ENCODE results near the gene EDEM3. TPM values are rescaled to one million over a fixed set of nuclear protein-coding genes. Genes with fewer than 3 reads are reported as not detected.

Gene EDEM3
- total and polyA plus RNA-seq, 2 of the 8 experiments (the other 6 are each of a cell fraction or from before 2014, with no cell fraction given) = 1.6 to 14.0 TPM

DNA sequence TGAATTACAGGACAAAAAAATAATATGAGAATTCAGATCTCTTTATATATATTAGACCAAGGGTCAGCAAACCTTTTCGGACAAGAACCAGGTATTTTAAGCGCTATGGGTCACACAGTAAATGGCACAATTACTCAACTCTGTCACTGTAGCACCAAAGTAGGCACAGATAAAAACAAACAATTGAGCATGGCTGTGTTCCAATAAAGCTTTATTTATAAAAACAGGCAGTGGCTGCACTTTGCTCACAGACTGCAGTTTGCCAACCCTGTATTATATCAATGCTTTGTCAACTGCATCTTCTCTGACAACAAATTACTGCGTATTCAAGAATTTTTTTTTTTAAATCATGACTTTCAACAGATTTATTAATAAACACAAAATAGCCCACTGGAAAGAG is 29.8 kb downstream of the EDEM3 start:
- no peak overlapping the region for H3K23ac ChIP-seq (ENCODE audit: insufficient read length)
- H3K9ac ChIP-seq (replicated peaks in 1 of 4; ENCODE audit: extremely low read depth in 1 of 4, low read depth in 3 of 4, low read length in 3 of 4) = no peak overlapping the region
- H3K4me2 ChIP-seq (ENCODE audit: insufficient read depth in 1 of 2, low read depth in 2 of 2, low read length in 2 of 2) = no peak overlapping the region
- H3K9me3 ChIP-seq (ENCODE audit: insufficient read depth in 2 of 2, low read depth in 1 of 2, low read length in 1 of 2) = no peaks in the 10 kb centered on the region
- no peak overlapping the region for H2AFZ ChIP-seq (ENCODE audit: low read length)
- no peak overlapping the region for H3K4me3 ChIP-seq (ENCODE audit: extremely low read depth in 1 of 4, insufficient read depth in 2 of 4, low read depth in 3 of 4, low read length in 4 of 4)
- H3K36me3 ChIP-seq (ENCODE audit: control insufficient read depth in 2 of 4, insufficient read depth in 4 of 4, low read length in 3 of 4) = peaks cover 0 to 3% (median 0%) of the 10 kb centered on the region in 4 experiments; a peak in 1 of 8 replicates
- CTCF ChIA-PET (ENCODE audit: partially characterized antibody) = no interaction called here
- no peaks in the 10 kb centered on the region for H3K23me2 ChIP-seq (ENCODE audit: low read depth, low read length)
- H2BK15ac ChIP-seq (ENCODE audit: low read length) = no peak overlapping the region
- TF ChIP-seq BACH1 (IDR thresholded peaks at IDR 0.05; ENCODE audit: low read length) (no peak), CBX5 (IDR thresholded peaks at IDR 0.05; ENCODE audit: low read depth, low read length) (no peak), RBBP5 (IDR thresholded peaks at IDR 0.05; ENCODE audit: borderline replicate concordance, low read depth, low read length) (no peak), CTBP2 (IDR thresholded peaks at IDR 0.05; ENCODE audit: borderline replicate concordance, insufficient read depth, insufficient read length, low read length) (no peak)
- TF ChIP-seq, protein P1, sequence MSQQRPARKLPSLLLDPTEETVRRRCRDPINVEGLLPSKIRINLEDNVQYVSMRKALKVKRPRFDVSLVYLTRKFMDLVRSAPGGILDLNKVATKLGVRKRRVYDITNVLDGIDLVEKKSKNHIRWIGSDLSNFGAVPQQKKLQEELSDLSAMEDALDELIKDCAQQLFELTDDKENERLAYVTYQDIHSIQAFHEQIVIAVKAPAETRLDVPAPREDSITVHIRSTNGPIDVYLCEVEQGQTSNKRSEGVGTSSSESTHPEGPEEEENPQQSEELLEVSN (IDR thresholded peaks at IDR 0.05) = no peak
- TF ChIP-seq, protein P2, sequence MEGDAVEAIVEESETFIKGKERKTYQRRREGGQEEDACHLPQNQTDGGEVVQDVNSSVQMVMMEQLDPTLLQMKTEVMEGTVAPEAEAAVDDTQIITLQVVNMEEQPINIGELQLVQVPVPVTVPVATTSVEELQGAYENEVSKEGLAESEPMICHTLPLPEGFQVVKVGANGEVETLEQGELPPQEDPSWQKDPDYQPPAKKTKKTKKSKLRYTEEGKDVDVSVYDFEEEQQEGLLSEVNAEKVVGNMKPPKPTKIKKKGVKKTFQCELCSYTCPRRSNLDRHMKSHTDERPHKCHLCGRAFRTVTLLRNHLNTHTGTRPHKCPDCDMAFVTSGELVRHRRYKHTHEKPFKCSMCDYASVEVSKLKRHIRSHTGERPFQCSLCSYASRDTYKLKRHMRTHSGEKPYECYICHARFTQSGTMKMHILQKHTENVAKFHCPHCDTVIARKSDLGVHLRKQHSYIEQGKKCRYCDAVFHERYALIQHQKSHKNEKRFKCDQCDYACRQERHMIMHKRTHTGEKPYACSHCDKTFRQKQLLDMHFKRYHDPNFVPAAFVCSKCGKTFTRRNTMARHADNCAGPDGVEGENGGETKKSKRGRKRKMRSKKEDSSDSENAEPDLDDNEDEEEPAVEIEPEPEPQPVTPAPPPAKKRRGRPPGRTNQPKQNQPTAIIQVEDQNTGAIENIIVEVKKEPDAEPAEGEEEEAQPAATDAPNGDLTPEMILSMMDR (IDR thresholded peaks at IDR 0.05; ENCODE audit: control extremely low read depth in 1 of 3, insufficient read depth in 1 of 3, low read depth in 1 of 3, low read length in 3 of 3) = no peak
- TF ChIP-seq, protein P3, sequence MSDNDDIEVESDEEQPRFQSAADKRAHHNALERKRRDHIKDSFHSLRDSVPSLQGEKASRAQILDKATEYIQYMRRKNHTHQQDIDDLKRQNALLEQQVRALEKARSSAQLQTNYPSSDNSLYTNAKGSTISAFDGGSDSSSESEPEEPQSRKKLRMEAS (IDR thresholded peaks at IDR 0.05) = no peak
- H2BK20ac ChIP-seq (ENCODE audit: low read length) = no peak overlapping the region
- H3K4ac ChIP-seq (replicated peaks; ENCODE audit: insufficient read length, low read depth, low read length) = no peak overlapping the region
- H3K14ac ChIP-seq (ENCODE audit: insufficient read length) = no peak overlapping the region
- no peak overlapping the region for H4K8ac ChIP-seq (ENCODE audit: extremely low read depth, insufficient read depth, low read length)
- no peak overlapping the region for H3K56ac ChIP-seq (replicated peaks; ENCODE audit: insufficient read length, low read depth, low read length)
- WGBS, 2 experiments (ENCODE audit: extremely low coverage in 1 of 2, insufficient coverage in 1 of 2, insufficient read length in 1 of 2, insufficient replicate concordance in 2 of 2, low coverage in 1 of 2, low lambda C conversion rate in 2 of 2, missing lambda C conversion rate in 1 of 2) = 91% methylated on average over 3 of the region's 3 CpGs; no CpG with 5 or more reads in 1 of the 2 experiments
- H3K18ac ChIP-seq (ENCODE audit: extremely low read depth, low read length) = no peak overlapping the region
- no peaks in the 10 kb centered on the region for H3K79me1 ChIP-seq (ENCODE audit: low read depth, low read length)
- H3K27me3 ChIP-seq (replicated peaks in 1 of 4; ENCODE audit: control insufficient read depth in 3 of 4, extremely low read depth in 1 of 4, insufficient read depth in 3 of 4, low read length in 3 of 4) = no peaks in the 10 kb centered on the region
- no peak for DNase-seq (ENCODE audit: low read depth in 1 of 2, low spot score in 2 of 2)
- no peak overlapping the region for H2BK120ac ChIP-seq (replicated peaks; ENCODE audit: low read depth, low read length)
- POLR2A ChIA-PET (ENCODE audit: partially characterized antibody) = interaction anchor here (0.7 kb wide), 1 partner anchor 320 kb away, joined by 4 read pairs; the partner anchor contains the start of gene RNF2
- H3K27ac ChIP-seq (ENCODE audit: low read depth, low read length) = no peak overlapping the region
- no peak overlapping the region for H2AK5ac ChIP-seq (ENCODE audit: low read depth, low read length)
- no peak overlapping the region for H2BK12ac ChIP-seq (ENCODE audit: low read depth, low read length)
- H4K20me1 ChIP-seq (replicated peaks in 1 of 2; ENCODE audit: control insufficient read depth in 1 of 2, insufficient read depth in 2 of 2, low read length in 2 of 2) = no peaks in the 10 kb centered on the region
- no peak overlapping the region for H2BK5ac ChIP-seq (ENCODE audit: low read depth, low read length)
- no peaks in the 10 kb centered on the region for H3K79me2 ChIP-seq (ENCODE audit: control insufficient read depth in 1 of 2, insufficient read depth in 2 of 2, low read length in 2 of 2)
- H3K4me1 ChIP-seq (replicated peaks in 1 of 4; ENCODE audit: control insufficient read depth in 3 of 4, insufficient read depth in 4 of 4, low read length in 3 of 4) = no peaks in the 10 kb centered on the region
- H4K5ac ChIP-seq (ENCODE audit: insufficient read length, low read depth, low read length) = no peak overlapping the region
- H4K91ac ChIP-seq (replicated peaks; ENCODE audit: insufficient read length, low read length) = no peak overlapping the region
- no peak for FAIRE-seq

Measured in H1 (cell line).